ENCODE measurements around the gene TUBB.

- TF ChIP-seq FOXM1 (IDR thresholded peaks at IDR 0.05; ENCODE audit: borderline replicate concordance): no peak
- TF ChIP-seq FOXK2 (IDR thresholded peaks at IDR 0.05): no peak
- no peak for TF ChIP-seq TARDBP (IDR thresholded peaks at IDR 0.05)
- TF ChIP-seq SUZ12 (IDR thresholded peaks at IDR 0.05): no peak
- TF ChIP-seq ZNF384 (IDR thresholded peaks at IDR 0.05): no peak
- TF ChIP-seq ELF4 (IDR thresholded peaks at IDR 0.05): no peak
- TF ChIP-seq BHLHE40 (IDR thresholded peaks at IDR 0.05; ENCODE audit: borderline replicate concordance): no peak
- TF ChIP-seq PKNOX1 (IDR thresholded peaks at IDR 0.05): no peak
- no peak for TF ChIP-seq ARNT (IDR thresholded peaks at IDR 0.05)
- TF ChIP-seq CTBP1 (IDR thresholded peaks at IDR 0.05; ENCODE audit: borderline replicate concordance): no peak
These were observed 8.3 kb upstream of the TUBB start for GRCh38 chr6:30711758-30712380.

Measured in HEK293T (cell line).